ENCODE data around the gene ZNF215. TPM values are rescaled to one million over a fixed set of nuclear protein-coding genes. Genes with fewer than 3 reads are reported as not detected.

ZNF215 gene
- 1.0 to 1.5 TPM (median 1.3 TPM) in 5 replicates for total RNA-seq (2022; extraction: Qiagen RNA extraction; ENCODE audit: low read depth)

DNA sequence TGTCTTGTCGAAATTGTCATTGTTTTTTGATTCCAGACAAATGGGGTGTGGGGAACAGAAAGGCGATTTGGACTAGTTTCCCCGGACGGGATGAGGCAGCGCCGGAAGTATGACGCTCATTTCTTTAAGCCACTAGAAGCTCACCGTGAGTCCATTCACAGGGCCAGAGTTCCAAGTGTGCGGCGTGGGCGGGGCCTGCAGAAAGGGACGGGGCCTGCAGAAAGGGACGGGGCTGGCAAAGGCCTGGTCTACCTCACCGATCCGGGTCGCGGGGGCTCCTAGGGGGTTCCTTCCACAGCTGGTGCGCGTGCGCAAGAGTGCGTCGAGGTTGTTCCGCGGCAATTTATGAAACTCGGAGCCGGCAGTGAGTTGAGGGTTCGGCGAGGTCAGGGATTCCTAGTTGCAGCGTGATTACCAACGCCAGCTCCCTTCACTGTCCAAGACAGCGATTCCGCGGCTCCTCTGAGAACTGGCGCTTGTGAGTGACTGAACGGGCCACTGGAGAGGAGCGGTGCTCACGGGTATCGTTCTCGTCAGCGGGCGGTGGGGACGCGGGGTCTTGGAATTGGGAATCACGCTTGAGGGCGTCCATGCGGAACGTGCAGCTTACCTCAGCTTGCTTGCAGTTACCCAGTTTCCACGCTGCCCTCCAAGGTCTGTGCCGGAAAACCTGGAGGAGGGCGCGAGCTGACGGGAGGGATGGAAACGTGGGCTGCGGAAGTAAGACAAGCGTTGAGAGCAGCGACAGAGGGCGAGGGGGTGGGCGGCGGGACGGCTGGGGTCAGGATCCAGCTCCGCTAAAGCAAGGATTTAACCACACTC lies at the start of gene ZNF215:
Gene ZNF215, plus strand, starts transcription at position 219 of the 822 bp plus-strand sequence. CDS start 5,847 bp downstream, outside the sequence.

DNA sequence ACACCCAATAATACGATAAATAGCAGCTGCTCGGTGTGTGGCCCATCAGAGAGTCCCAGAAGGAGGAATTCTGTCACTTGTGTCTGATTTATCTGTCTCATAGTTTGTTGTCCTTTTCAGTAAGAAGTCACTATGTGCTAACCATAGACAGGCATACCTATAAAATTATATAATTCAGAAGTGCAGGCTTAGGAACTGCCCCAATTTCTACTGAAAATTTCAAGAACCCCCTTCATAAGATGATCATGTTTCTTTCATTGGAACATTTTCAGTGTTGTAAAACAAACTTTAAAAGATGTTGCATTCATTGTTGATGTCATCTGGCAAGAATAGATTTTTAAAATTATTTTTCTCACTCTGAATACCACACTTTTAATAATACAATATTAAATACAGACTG lies 33.8 kb upstream of the ZNF215 start, which contains the start of gene OR2D2:
Gene OR2D2, minus strand, starts transcription at position 101 of the 400 bp plus-strand sequence. Its CDS starts 0 bp downstream, at position 101.

DNA sequence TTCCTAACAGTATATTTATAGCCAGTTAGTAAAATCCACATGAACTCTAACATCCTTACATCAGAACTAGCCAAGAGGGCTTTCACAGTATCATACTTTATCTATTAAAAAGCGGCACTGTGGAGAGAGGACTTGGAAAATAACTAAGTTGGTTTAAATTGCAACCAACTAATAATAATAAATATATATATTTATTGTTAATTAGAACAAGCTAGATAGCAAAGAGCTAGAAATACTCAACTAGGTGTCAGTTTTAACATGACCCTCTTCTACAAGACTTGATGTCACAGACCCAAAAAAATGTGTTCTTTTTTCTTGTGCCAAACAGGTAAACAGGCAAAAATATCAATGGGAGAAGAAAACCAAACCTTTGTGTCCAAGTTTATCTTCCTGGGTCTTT lies 5.5 kb upstream of the ZNF215 start, which contains the start of gene OR2D3:
Gene OR2D3, plus strand, starts transcription at position 301 of the 400 bp plus-strand sequence. Its CDS starts 0 bp downstream, at position 301.

Other genes starting within 250 kb of the ZNF215 start
- 96.4 to 125 TPM (median 98.2 TPM) in 5 replicates for gene MRPL17, start 243.1 kb upstream of the ZNF215 start, total RNA-seq (2022; extraction: Qiagen RNA extraction; ENCODE audit: low read depth)
- 0.05 to 0.09 TPM (median 0.06 TPM) in 3 of 5 replicates, not detected in the others for gene OR2AG2, start 154.4 kb upstream of the ZNF215 start, total RNA-seq (2022; extraction: Qiagen RNA extraction; ENCODE audit: low read depth)
- gene OR2AG1, start 143.4 kb upstream of the ZNF215 start, total RNA-seq (2022; extraction: Qiagen RNA extraction; ENCODE audit: low read depth), result not detected in 5 replicates
- not detected in 5 replicates for gene OR6A2, start 126.7 kb upstream of the ZNF215 start, total RNA-seq (2022; extraction: Qiagen RNA extraction; ENCODE audit: low read depth)
- not detected in 5 replicates for gene OR10A5, start 80.7 kb upstream of the ZNF215 start, total RNA-seq (2022; extraction: Qiagen RNA extraction; ENCODE audit: low read depth)
- gene OR10A2, start 63.4 kb upstream of the ZNF215 start, total RNA-seq (2022; extraction: Qiagen RNA extraction; ENCODE audit: low read depth), result not detected in 5 replicates
- gene OR10A4, start 49.8 kb upstream of the ZNF215 start, total RNA-seq (2022; extraction: Qiagen RNA extraction; ENCODE audit: low read depth), result not detected in 5 replicates
- gene OR2D2, start 33.9 kb upstream of the ZNF215 start, total RNA-seq (2022; extraction: Qiagen RNA extraction; ENCODE audit: low read depth), result not detected in 5 replicates
- gene OR2D3, start 5.4 kb upstream of the ZNF215 start, total RNA-seq (2022; extraction: Qiagen RNA extraction; ENCODE audit: low read depth), result not detected in 5 replicates
- gene ZNF214, start 93.9 kb downstream of the ZNF215 start, total RNA-seq (2022; extraction: Qiagen RNA extraction; ENCODE audit: low read depth), result 0.53 to 1.9 TPM (median 0.95 TPM) in 5 replicates
- gene NLRP14, start 94.1 kb downstream of the ZNF215 start, total RNA-seq (2022; extraction: Qiagen RNA extraction; ENCODE audit: low read depth), result not detected in 5 replicates
- gene RBMXL2, start 162.6 kb downstream of the ZNF215 start, total RNA-seq (2022; extraction: Qiagen RNA extraction; ENCODE audit: low read depth), result not detected in 5 replicates